Measurements from ENCODE around the gene CDON.
"Not testable (repeated sequence)": the region's sequence is repeated elsewhere in the genome, so short reads cannot be mapped to it uniquely, and the experiment has no call there.

Gene CDON

GRCh38 chr11:125992893-125993292, 69.8 kb downstream of the CDON start:
- DNase-seq: no peak

GRCh38 chr11:125990244-125990643, 72.4 kb downstream of the CDON start:
- DNase-seq: no peak

DNA sequence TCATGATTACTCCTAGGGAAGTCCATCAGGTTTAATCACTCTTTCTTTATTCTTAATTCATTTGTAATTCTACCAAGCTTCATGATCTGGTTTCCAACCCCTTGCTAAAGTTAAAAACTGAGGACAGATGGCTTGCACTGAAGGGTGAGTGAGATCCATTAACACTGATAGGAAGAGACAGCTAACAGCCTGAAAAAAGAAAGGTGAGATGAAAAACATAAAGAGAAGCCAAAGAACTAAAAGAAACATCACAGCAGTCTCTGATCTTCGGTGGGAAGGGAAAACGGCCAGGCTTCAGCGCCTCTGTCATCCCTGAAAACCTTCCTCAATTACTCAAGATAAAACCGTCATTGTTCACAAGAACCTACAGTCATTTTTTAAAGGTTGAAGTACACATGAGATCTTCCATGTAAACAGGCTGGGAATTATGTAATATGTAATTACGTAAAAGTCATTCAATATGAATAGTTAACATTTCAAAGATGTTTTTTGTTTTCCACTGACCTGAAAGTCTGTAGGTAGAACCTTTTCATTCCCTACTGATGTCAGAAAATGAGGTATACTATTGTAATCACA, 75.5 kb downstream of the CDON start:
- DNase-seq: no peak

DNA sequence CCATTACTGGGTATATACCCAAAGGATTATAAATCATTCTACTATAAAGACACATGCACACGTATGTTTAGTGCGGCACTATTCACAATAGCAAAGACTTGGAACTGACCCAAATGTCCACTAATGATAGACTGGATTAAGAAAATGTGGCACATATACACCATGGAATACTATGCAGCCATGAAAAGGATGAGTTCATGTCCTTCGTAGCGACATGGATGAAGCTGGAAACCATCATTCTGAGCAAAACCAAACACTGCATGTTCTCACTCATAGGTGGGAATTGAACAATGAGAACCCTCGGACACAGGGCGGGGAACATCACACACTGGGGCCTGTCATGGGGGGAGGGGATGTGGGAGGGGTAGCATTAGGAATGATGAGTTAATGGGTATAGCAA, 76.7 kb downstream of the CDON start:
- DNase-seq: not testable (repeated sequence)

DNA sequence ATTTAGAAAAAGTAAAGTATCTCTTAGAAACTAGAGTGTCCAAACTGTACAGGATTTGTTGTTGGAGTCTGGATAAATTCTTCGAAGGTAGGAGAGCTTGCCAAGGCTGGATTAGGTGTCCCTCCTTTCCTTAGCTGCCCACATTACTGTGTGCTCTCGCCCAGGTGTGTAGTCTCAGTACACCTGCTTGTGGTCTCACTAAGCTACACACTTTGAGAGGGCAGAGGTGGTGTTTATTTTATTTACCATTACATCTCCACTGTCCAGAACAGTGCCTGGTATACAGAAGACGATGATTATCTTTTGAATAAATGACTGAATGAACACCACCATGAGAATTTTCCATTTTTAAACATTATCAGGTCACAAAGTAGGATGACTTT, 80.3 kb downstream of the CDON start:
- no peak for DNase-seq

DNA sequence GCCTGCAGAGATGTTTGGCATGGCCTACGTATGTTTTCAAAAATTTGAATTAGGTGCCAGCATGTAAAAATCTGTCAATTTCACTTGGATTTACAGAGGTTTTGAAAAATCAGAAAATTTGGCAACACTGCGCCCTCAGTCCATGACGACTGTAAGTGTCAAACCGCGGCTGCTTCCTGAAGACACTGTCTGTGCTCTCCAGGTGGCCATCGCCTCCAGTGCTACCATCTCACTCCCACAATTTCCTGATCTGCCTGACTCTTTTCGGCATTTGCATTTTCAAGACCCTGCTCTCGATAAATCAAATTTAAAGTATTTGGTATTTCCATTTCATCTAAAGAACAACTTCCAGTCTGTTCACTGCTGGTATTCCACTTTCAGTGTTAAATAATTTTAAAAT, 82.2 kb downstream of the CDON start:
- no peak for DNase-seq

DNA sequence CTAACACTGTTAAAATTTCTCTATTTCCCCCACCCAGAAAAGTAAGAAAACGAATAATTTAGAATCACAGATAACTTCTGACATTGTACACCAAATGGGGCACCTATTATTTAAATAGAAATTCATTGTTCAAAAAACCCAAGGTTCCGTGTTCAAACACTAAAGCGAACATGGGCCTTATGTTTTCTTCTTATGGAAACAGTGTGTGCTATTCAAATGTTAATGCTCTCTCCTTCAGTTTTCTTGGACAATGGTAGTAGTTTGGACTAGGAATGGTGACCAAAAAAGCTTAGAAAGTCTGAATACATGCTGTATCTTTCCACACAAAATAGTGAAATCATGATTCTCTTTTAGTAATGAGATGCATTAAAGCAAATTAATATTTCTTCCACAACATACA, 83.2 kb downstream of the CDON start:
- no peak for DNase-seq

GRCh38 chr11:125978778-125979407, 83.8 kb downstream of the CDON start:
- DNase-seq: no peak

DNA sequence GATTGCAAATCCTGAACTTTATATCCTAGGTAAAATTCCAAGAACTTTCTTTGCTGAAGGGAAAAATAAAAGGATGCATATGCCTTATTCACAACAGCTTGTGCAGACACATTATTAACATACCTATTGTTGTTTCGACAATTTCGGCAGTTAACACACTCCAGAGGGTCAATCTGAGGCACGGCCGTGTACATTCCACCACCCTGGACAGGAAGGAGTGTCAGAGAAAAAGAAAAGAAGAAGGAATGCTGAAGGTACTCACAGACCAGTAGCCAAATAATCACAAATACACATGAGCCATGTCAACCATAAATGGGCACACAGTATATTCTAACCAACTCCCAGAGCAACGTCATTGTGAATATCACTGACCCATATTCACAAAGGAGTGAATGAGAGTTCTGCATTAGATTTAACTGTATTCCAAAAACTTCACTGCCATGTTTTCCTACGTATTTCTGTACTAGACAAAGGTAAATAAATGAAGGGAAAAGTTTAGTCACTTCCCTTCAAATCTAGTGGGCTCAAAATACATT, 84.4 kb downstream of the CDON start:
- DNase-seq: no peak

DNA sequence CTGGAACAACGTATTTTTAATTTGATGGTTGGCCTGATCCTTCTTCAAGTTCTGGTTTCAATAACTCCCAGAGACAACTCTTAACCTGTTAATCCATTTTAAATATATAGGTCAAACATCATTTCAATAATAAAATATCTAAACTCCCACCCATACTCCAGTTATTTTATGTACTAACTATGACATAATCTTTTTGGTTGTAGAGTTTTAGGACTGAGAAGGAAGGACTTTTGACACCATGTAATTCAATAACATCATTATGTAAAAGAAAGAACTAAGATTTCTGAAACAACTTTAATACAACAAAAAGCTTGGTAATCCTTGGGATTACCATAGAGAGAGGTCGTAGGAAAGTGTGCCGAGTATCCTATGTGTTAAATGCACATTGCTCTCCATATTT, 85.3 kb downstream of the CDON start:
- DNase-seq: no peak

GRCh38 chr11:125976156-125976555, 86.5 kb downstream of the CDON start:
- no peak for DNase-seq

- DNase-seq: no peak
Measured at GRCh38 chr11:125975634-125976033, 87.0 kb downstream of the CDON start.

- DNase-seq: no peak
Measured at GRCh38 chr11:125974284-125974683, 88.4 kb downstream of the CDON start.

DNA sequence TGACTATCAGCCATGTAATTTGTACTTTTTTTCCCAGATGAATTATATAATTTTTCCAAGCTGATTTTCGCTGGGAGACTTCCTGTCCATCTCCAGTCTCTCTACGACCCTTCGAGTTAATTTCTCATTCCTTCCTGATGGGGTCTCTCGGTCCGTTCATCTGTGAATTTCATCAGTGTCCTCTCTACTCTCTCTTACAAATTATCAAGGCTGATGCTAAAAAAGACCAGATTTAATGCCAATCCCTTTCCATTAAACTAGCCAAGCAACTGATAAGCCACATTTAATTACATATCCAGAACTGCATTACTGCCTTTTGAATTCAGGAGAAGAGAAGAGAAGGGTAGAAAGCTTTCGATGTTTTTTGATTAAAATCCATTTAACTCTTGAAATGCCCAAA, 91.0 kb downstream of the CDON start:
- DNase-seq: no peak

DNA sequence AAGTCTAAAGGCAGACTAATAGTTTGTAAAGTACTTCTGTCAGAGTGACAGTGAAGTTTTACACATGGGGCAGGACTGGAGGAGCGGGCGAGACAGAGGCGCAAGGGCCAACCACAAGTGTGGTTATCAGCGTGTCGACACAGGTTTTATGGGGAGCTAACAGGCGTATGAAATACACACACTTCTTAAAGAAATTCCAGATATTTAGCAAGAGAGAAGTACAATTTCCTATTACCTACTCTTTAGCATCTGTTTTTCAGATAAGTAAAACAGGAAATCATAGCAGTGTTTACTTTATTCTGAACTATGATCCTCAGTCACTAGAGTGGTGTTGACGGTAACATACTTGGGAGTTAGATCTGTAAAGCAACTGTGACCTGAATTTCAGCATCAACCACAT, 94.3 kb downstream of the CDON start:
- no peak for DNase-seq

GRCh38 chr11:125967515-125967914, 95.2 kb downstream of the CDON start:
- no peak for DNase-seq

GRCh38 chr11:125960771-125961170, 101.9 kb downstream of the CDON start:
- DNase-seq: no peak

DNA sequence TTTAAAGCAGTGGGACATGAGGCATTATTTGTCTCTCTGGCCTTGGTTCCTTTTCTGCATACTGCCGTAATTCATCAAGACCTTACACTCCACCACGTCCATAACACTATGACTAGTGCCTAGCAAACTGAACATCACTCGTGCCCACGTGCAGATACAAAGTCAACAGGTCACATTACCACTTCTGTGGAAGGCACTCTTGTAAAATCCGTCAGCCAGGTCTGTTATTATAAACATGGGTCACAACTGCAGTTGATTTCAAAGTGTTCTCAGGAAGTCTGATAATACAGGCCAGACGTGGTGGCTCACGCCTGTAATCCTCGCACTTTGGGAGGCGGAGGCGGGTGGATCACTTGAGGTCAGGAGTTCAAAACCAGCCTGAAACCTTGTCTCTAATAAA, 102.7 kb downstream of the CDON start:
- no peak for DNase-seq

DNA sequence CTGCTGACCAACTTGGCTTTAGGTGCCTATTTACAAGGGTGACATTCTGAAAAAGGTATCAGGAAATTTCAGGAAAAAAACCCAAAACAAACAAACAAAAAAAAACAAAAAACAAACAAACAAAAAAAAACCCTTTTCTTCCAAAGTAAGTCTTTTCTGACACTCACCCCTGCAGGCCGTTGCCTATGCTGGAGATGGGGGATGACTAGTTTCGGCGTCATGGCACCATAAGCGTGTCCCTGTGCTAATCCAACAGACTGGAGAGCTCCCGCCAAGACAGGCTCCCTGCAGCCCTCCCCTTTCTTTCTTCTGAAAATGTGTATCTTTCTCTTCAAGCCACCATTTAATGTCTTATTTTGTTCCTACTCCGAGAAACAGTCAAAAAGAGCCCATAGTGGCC, 103.2 kb downstream of the CDON start:
- DNase-seq: no peak

GRCh38 chr11:125958872-125959400, 103.7 kb downstream of the CDON start:
- no peak for DNase-seq

DNA sequence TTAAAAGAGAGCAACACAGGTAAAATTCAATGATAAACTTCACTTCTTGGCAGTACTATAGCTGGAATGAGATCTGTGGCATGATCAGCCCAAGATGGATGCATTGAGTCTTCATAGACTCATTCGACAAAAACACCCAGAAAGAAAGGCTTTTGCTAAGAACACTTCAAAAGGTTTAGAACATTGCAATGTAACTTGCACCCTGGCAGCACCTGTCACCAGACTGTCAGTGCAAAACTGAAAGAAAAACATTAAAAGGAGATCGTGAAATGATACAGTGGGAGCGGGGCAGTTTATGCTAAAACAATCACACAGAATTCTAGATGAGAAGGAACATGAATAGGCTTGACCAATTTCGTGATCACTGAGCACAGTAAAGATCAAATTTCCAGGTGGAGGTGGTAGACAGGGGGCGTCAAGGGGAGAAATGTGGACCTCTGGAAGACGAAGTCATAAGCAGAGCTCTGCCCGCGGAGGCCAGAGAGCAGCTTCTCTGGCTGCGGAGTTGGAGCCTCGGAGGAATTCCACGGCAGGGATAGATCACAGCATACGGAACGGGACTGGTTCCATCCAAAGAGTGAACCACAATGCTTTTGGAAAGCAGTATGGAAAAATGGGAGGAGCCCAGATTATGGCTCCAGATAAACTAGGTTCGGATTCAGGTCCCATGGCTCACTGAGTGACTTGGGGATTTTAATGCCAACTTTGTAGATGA, 104.9 kb downstream of the CDON start:
- no peak for DNase-seq

GRCh38 chr11:125956391-125957134, 106.1 kb downstream of the CDON start:
- DNase-seq: no peak

DNA sequence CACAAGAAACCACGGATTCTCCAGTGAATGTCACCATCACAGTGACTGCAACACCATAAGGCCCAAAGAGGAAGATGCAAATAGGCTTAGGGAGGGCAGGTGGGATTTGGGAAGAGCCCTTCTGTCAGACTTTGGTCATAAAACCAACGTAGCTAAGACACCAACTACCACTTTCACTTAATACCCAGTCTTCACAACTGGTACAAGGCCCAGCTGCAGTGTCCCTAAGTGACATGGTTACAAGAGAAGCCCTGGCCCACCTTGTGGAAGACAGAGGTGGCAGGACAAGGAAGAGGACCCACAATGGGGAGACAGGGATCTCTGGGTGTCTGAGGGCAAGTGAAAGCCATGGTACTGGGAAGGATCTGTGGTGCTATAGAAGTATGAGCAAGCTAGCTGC, 106.8 kb downstream of the CDON start:
- DNase-seq: no peak

All from CD4-positive, alpha-beta T cell treated with Interleukin-15 for 1 hour (primary cell).